OCI-LY1 (cell line): ENCODE results near the gene CFAP157.

ENCODE experiments used
- H2AFZ ChIP-seq: fragments of 200-600 bp; sonication (generic), shearing (Covaris generic); 2 replicates; pipeline ENCODE4 v1.6.0; 2014; ENCODE audit warnings: antibody characterized with exemption, mild to moderate bottlenecking, low read length
- H3F3A ChIP-seq: fragments of 200-600 bp; sonication (generic), shearing (Covaris generic); 2 replicates; pipeline ENCODE4 v1.6.0; 2014; ENCODE audit warnings: mild to moderate bottlenecking, antibody characterized with exemption, low read length, moderate library complexity; ENCODE audit not compliant: insufficient read depth
- H3K27ac ChIP-seq: fragments of 200-600 bp; sonication (generic); 2 replicates; pipeline ENCODE4 v1.5.1; 2014; ENCODE audit warnings: low read length, mixed run types, mild to moderate bottlenecking, low read depth; ENCODE audit not compliant: poor library complexity, severe bottlenecking
- H3K27me3 ChIP-seq: fragments of 200-600 bp; sonication (generic); 2 replicates; pipeline ENCODE4 v1.6.0; 2014; ENCODE audit warnings: antibody characterized with exemption, mild to moderate bottlenecking, low read length, moderate library complexity; ENCODE audit not compliant: insufficient read depth
- H3K36me3 ChIP-seq: fragments of 200-600 bp; sonication (generic); 2 replicates; pipeline ENCODE4 v1.6.1; 2014; ENCODE audit warnings: mild to moderate bottlenecking, antibody characterized with exemption, low read length, moderate library complexity, mixed read lengths; ENCODE audit not compliant: insufficient read depth
- H3K4me1 ChIP-seq: fragments of 200-600 bp; sonication (generic); 2 replicates; pipeline ENCODE4 v1.5.1; 2014; ENCODE audit warnings: mild to moderate bottlenecking, low read length, moderate library complexity; ENCODE audit not compliant: insufficient read depth, severe bottlenecking
- H3K4me2 ChIP-seq: fragments of 200-600 bp; sonication (generic), shearing (Covaris generic); 2 replicates; pipeline ENCODE4 v1.6.1; 2014; ENCODE audit warnings: low read length
- H3K4me3 ChIP-seq: fragments of 200-600 bp; sonication (generic); 2 replicates; pipeline ENCODE4 v1.5.1; 2014; ENCODE audit warnings: low read length, low read depth, mild to moderate bottlenecking, mixed read lengths; ENCODE audit not compliant: poor library complexity, severe bottlenecking
- H3K79me2 ChIP-seq: fragments of 200-600 bp; shearing (Covaris generic); 2 replicates; pipeline ENCODE4 v1.6.1; 2016; ENCODE audit warnings: mixed run types, low read length, mixed read lengths; ENCODE audit not compliant: insufficient read depth
- H3K9ac ChIP-seq: fragments of 200-600 bp; sonication (generic), shearing (Covaris generic); 2 replicates; pipeline ENCODE4 v1.6.1; 2014; ENCODE audit warnings: mild to moderate bottlenecking, low read length, mixed read lengths
- H3K9me2 ChIP-seq: fragments of 200-600 bp; sonication (generic), shearing (Covaris generic); 2 replicates; pipeline ENCODE4 v1.6.1; 2014; ENCODE audit warnings: low read depth, mild to moderate bottlenecking, low read length, mixed read lengths
- H3K9me3 ChIP-seq: fragments of 200-600 bp; shearing (Covaris generic); 2 replicates; pipeline ENCODE4 v1.6.1; 2014; ENCODE audit warnings: low read length, mixed read lengths
- H4K20me1 ChIP-seq: fragments of 200-600 bp; sonication (generic), shearing (Covaris generic); 2 replicates; pipeline ENCODE4 v1.6.0; 2016; ENCODE audit warnings: mild to moderate bottlenecking, low read length; ENCODE audit not compliant: insufficient read depth
- EZH2 ChIP-seq: fragments of 200-600 bp; sonication (generic), shearing (Covaris generic); IDR thresholded peaks from 2 replicates; pipeline ENCODE4 v1.8.0; 2017; ENCODE audit warnings: borderline replicate concordance, mixed run types, mild to moderate bottlenecking, antibody characterized with exemption, low read length, moderate library complexity, mixed read lengths
- TF ChIP-seq, protein P1 (sequence below): fragments of 200-600 bp; sonication (generic), shearing (Covaris generic); IDR thresholded peaks from 2 replicates; pipeline ENCODE4 v1.5.1; 2017; ENCODE audit warnings: mild to moderate bottlenecking, antibody characterized with exemption, low read length, moderate library complexity, mixed read lengths

Gene CFAP157

DNA sequence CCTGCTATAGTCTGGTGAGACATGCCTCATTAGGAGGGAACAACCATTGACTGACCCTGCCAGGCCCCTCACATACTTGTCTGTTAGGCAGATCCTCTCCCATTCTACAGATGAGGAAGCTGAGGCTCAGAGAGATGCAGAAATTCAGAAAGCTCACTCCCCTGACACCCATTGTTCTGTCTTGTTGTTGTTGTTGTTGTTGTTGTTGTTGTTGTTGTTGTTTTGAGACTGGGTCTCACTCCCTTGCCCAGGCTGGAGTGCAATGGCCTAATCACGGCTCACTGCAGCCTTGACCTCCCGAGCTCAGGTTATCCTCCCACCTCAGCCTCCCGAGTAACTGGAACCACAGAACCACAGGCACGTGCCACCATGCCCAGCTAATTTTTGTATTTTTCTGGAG lies 13.1 kb upstream of the CFAP157 start:
- no peak overlapping the region for H3K9ac ChIP-seq
- no peaks in the 10 kb centered on the region for H4K20me1 ChIP-seq
- no peaks in the 10 kb centered on the region; the same call in none of the 2 replicates for H3K27me3 ChIP-seq
- no peak overlapping the region for H2AFZ ChIP-seq
- H3K4me2 ChIP-seq: no peak overlapping the region
- H3K79me2 ChIP-seq: no peaks in the 10 kb centered on the region
- no peaks in the 10 kb centered on the region for H3K9me2 ChIP-seq
- H3K4me3 ChIP-seq: no peak overlapping the region
- TF ChIP-seq, protein P1, sequence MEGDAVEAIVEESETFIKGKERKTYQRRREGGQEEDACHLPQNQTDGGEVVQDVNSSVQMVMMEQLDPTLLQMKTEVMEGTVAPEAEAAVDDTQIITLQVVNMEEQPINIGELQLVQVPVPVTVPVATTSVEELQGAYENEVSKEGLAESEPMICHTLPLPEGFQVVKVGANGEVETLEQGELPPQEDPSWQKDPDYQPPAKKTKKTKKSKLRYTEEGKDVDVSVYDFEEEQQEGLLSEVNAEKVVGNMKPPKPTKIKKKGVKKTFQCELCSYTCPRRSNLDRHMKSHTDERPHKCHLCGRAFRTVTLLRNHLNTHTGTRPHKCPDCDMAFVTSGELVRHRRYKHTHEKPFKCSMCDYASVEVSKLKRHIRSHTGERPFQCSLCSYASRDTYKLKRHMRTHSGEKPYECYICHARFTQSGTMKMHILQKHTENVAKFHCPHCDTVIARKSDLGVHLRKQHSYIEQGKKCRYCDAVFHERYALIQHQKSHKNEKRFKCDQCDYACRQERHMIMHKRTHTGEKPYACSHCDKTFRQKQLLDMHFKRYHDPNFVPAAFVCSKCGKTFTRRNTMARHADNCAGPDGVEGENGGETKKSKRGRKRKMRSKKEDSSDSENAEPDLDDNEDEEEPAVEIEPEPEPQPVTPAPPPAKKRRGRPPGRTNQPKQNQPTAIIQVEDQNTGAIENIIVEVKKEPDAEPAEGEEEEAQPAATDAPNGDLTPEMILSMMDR: no peak
- TF ChIP-seq EZH2: no peak
- H3F3A ChIP-seq: no peaks in the 10 kb centered on the region
- no peaks in the 10 kb centered on the region for H3K9me3 ChIP-seq
- no peak overlapping the region for H3K27ac ChIP-seq
- H3K4me1 ChIP-seq: no peaks in the 10 kb centered on the region
- no peaks in the 10 kb centered on the region for H3K36me3 ChIP-seq

DNA sequence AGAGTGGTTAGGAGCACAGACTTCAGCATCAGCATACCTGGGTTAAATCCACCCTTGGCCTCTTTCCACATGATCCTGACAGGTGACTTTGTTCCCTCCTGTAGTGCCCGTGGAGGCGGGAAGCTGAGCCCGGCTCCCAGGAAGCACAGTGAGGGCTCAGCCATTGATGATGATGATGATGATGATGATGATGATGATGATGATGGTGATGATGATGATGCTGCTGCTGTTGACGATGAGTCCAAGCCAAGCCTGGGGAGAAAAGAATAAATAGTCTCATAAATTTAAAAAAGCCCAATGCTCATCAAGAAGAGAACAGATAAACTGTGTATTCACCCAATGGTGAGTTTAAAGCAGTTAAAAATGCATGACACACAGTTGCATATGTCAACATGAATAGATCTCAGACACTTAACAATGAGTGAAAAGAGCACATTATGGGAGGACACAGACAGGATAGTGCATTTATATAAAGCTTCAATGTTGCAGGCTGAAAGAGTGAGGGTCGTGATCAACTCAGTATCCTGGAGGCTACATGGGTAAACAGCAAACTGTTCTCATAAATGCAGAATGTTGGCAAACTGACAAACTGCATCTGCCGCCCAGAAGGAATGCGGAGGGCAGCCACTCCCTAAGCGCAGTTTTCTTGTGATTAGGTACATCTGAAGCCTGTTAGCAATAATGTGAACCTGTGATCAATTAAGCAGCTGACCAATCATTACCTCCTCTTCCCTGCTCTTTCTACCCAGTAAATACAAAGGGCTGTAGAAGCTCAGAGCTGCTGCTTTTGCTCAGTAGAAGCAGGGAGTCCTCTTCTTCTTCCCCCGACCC lies 11.7 kb upstream of the CFAP157 start:
- H3K9me3 ChIP-seq: no peaks in the 10 kb centered on the region
- TF ChIP-seq, protein P1: no peak
- no peak for TF ChIP-seq EZH2
- no peaks in the 10 kb centered on the region for H3K79me2 ChIP-seq
- H3K9ac ChIP-seq: no peak overlapping the region
- no peak overlapping the region for H3K27ac ChIP-seq
- H3K4me3 ChIP-seq: no peak overlapping the region
- no peak overlapping the region for H2AFZ ChIP-seq
- H3K36me3 ChIP-seq: no peaks in the 10 kb centered on the region
- H3K4me1 ChIP-seq: peaks cover 10% of the 10 kb centered on the region
- no peak overlapping the region for H3K4me2 ChIP-seq
- H4K20me1 ChIP-seq: no peaks in the 10 kb centered on the region
- no peaks in the 10 kb centered on the region; the same call in none of the 2 replicates for H3K27me3 ChIP-seq
- no peaks in the 10 kb centered on the region for H3F3A ChIP-seq
- H3K9me2 ChIP-seq: no peaks in the 10 kb centered on the region

DNA sequence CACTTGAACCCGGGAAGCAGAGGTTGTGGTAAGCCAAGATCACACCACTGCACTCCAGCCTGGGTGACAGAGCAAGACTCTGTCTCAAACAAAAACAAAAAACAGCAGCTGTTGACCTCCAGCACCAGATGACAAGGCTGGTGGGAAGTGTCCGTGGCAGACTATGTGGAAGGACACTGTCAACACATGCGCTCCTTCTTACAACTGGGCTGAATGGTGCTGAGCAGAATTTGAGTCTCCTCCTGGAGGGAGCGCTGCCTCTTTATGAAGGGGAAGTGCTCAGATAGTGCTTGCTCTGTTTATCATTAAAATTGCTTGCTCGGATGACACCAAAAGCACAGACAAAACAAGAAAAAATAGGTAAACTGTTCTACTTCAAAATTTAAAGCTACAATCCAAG lies 9.2 kb upstream of the CFAP157 start:
- no peaks in the 10 kb centered on the region for H4K20me1 ChIP-seq
- H3K36me3 ChIP-seq: no peaks in the 10 kb centered on the region
- no peak overlapping the region for H2AFZ ChIP-seq
- H3K4me2 ChIP-seq: no peak overlapping the region
- no peak overlapping the region for H3K9ac ChIP-seq
- H3K27ac ChIP-seq: no peak overlapping the region
- no peaks in the 10 kb centered on the region for H3K9me3 ChIP-seq
- TF ChIP-seq EZH2: no peak
- TF ChIP-seq, protein P1: no peak
- H3K4me1 ChIP-seq: peaks cover 10% of the 10 kb centered on the region
- no peaks in the 10 kb centered on the region for H3K79me2 ChIP-seq
- no peaks in the 10 kb centered on the region; the same call in 1 of the 2 replicates for H3K27me3 ChIP-seq
- H3K4me3 ChIP-seq: no peak overlapping the region
- no peaks in the 10 kb centered on the region for H3K9me2 ChIP-seq
- no peaks in the 10 kb centered on the region; the same call in 1 of the 2 replicates for H3F3A ChIP-seq
